ENCODE data around the gene CACNA2D2. TPM values are rescaled to one million over a fixed set of nuclear protein-coding genes. Genes with fewer than 3 reads are reported as not detected.

The CACNA2D2 gene
- total and polyA plus RNA-seq, 2 donors (not counting 1 experiment from before 2014, with no cell fraction given) = 0.06 TPM; not detected in 1

DNA sequence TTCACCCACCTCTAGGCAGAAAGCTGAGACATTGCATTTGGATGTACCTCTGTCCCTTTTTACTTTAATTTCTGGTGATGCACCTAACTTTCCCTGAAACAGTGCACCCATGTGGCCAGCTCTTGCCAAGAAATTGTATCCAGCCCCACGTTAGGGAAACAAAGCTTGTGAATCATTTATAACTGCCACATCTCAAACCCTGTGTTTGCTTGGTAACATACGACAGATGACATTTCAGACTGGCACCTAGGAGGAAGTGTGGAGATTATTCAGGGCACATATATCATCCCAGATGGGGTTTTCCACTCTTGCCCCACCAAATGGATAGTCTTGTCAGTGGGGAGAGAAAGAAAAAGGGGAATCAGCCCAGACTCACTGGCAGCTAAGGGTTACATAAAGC is 150.7 kb downstream of the CACNA2D2 start:
- peaks cover 21% of the 10 kb centered on the region for H3K36me3 ChIP-seq (ENCODE audit: control insufficient read depth, insufficient read depth, low read length)

DNA sequence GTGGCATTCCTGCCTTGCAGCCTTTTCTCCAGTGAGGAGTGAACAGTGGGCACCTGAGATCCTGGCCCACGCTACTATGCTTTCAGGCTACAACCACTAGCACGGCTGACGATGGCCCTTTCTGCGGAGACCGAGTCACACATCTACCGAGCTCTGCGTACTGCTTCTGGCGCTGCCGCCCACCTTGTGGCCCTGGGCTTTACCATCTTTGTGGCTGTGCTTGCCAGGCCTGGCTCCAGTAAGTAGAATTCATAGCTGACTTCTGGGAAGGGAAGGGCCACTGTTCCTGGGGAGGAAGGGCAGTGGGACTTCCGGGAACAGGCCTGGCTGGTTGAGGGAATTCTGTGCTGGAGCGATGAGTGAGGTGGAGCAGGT is 152.1 kb downstream of the CACNA2D2 start:
- DNase-seq (ENCODE audit: low read depth in 2 of 2) = no peak
- Histone ChIP-seq H4K20me1 (ENCODE audit: control insufficient read depth, extremely low read depth, insufficient read depth, low read length) (no peaks in the 10 kb centered on the region), H3K9me3 (ENCODE audit: control insufficient read depth, insufficient read depth, low read depth, low read length) (no peaks in the 10 kb centered on the region), H3K4me3 (replicated peaks in 1 of 4; ENCODE audit: control extremely low read depth in 1 of 4, insufficient read depth in 1 of 4, low read depth in 3 of 4, low read length in 4 of 4) (peak overlapping the region; percentile 72 to 87 (median 74)), H3K4me1 (ENCODE audit: control insufficient read depth, extremely low read depth, insufficient read depth, low read length) (peaks cover 12% of the 10 kb centered on the region), H3K27ac (ENCODE audit: insufficient read depth, low read length) (peak overlapping the region; percentile 75), H3K79me2 (ENCODE audit: control insufficient read depth, insufficient read depth, low read length) (peaks cover 30% of the 10 kb centered on the region), H3K36me3 (ENCODE audit: control insufficient read depth, insufficient read depth, low read length) (peaks cover 19% of the 10 kb centered on the region), H3K9ac (ENCODE audit: insufficient read depth, low read length) (no peak overlapping the region), H2AFZ (ENCODE audit: low read length) (peak overlapping the region; percentile 40), H3K27me3 (ENCODE audit: control insufficient read depth, insufficient read depth, low read length) (no peaks in the 10 kb centered on the region), H3K4me2 (ENCODE audit: extremely low read depth, insufficient read depth, low read length) (peak overlapping the region; percentile 95)
- TF ChIP-seq, protein P1, sequence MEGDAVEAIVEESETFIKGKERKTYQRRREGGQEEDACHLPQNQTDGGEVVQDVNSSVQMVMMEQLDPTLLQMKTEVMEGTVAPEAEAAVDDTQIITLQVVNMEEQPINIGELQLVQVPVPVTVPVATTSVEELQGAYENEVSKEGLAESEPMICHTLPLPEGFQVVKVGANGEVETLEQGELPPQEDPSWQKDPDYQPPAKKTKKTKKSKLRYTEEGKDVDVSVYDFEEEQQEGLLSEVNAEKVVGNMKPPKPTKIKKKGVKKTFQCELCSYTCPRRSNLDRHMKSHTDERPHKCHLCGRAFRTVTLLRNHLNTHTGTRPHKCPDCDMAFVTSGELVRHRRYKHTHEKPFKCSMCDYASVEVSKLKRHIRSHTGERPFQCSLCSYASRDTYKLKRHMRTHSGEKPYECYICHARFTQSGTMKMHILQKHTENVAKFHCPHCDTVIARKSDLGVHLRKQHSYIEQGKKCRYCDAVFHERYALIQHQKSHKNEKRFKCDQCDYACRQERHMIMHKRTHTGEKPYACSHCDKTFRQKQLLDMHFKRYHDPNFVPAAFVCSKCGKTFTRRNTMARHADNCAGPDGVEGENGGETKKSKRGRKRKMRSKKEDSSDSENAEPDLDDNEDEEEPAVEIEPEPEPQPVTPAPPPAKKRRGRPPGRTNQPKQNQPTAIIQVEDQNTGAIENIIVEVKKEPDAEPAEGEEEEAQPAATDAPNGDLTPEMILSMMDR (conservative IDR thresholded peaks at IDR 0.05 in 1 of 2, IDR thresholded peaks at IDR 0.05 in 1 of 2; ENCODE audit: low read depth in 1 of 2, low read length in 2 of 2) = no peak
- no peak for TF ChIP-seq EZH2 (IDR thresholded peaks at IDR 0.05; ENCODE audit: low read length, missing control alignments)

More for the DNA sequence above, 150.7 kb downstream of the CACNA2D2 start:
- no peak overlapping the region for H2AFZ ChIP-seq (ENCODE audit: low read length)
- no peaks in the 10 kb centered on the region for H3K9me3 ChIP-seq (ENCODE audit: control insufficient read depth, insufficient read depth, low read depth, low read length)
- H4K20me1 ChIP-seq (ENCODE audit: control insufficient read depth, extremely low read depth, insufficient read depth, low read length) = no peaks in the 10 kb centered on the region
- no peak overlapping the region for H3K4me3 ChIP-seq (replicated peaks in 1 of 4; ENCODE audit: control extremely low read depth in 1 of 4, insufficient read depth in 1 of 4, low read depth in 3 of 4, low read length in 4 of 4)
- H3K4me1 ChIP-seq (ENCODE audit: control insufficient read depth, extremely low read depth, insufficient read depth, low read length) = peaks cover 17% of the 10 kb centered on the region
- no peak overlapping the region for H3K27ac ChIP-seq (ENCODE audit: insufficient read depth, low read length)
- DNase-seq (ENCODE audit: low read depth in 2 of 2) = no peak
- no peak overlapping the region for H3K4me2 ChIP-seq (ENCODE audit: extremely low read depth, insufficient read depth, low read length)
- H3K9ac ChIP-seq (ENCODE audit: insufficient read depth, low read length) = no peak overlapping the region
- peaks cover 44% of the 10 kb centered on the region for H3K79me2 ChIP-seq (ENCODE audit: control insufficient read depth, insufficient read depth, low read length)
- H3K27me3 ChIP-seq (ENCODE audit: control insufficient read depth, insufficient read depth, low read length) = no peaks in the 10 kb centered on the region
- TF ChIP-seq, protein P1 (conservative IDR thresholded peaks at IDR 0.05 in 1 of 2, IDR thresholded peaks at IDR 0.05 in 1 of 2; ENCODE audit: low read depth in 1 of 2, low read length in 2 of 2) = peak in 1 of 2 donors; percentile 25
- no peak for TF ChIP-seq EZH2 (IDR thresholded peaks at IDR 0.05; ENCODE audit: low read length, missing control alignments)

DNA sequence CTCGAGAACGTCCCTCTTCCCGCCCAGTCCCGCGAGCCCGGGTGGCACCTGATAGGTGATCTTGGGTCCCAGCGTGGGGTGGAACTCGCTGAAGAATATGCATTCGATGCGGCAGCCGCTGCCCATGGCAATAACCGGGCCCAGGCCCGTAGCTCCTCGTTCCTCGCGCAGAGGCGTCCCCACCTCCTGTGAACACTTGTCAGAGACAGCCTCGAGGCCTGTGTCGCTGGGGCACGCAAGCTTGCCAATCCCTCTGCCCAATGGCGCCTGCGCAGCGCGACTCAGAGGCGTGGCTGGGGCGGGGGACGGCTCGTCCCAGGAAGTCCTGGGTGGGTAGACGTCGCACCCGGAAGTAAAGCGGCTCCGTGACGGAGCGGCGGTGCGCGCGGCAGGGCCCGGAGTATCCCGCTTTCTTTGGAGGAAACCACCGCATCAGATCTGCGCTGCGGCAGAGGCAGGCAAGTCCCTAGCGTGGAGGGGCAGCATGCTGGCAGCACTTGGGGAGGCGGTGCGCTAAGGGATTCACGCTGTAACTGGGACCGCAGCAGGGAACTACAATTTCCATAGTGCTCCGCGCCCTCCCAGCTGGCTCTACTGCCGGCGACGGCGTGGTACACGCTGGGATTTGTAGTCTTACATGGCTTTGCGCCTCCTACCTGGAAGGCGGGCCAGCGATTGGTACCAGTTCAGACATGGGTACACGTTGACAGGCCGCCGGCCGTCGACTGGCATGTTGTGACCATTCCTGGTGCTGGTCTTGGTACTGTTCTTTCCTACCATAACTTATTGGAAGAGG is 152.7 kb downstream of the CACNA2D2 start, which contains the start of the genes CYB561D2 and NPRL2:
Gene CYB561D2 (plus strand): TSS at position 336 of the 796 bp plus-strand sequence. CDS start 572 bp downstream, outside the sequence.
Gene NPRL2 (minus strand): TSS at position 249 of the 796 bp plus-strand sequence. CDS start 123 bp downstream, at position 126.
- Histone ChIP-seq H3K79me2 (ENCODE audit: control insufficient read depth, insufficient read depth, low read length) (peaks cover 24% of the 10 kb centered on the region), H3K27ac (ENCODE audit: insufficient read depth, low read length) (peak within 1 kb of the TSS; percentile 75)

More for the DNA sequence above, 152.7 kb downstream of the CACNA2D2 start, which contains the start of the genes CYB561D2 and NPRL2:
- Histone ChIP-seq H3K27me3 (ENCODE audit: control insufficient read depth, insufficient read depth, low read length) (no peaks in the 10 kb centered on the region), H3K9ac (ENCODE audit: insufficient read depth, low read length) (peak within 1 kb of the TSS; percentile 61), H3K9me3 (ENCODE audit: control insufficient read depth, insufficient read depth, low read depth, low read length) (no peaks in the 10 kb centered on the region), H3K4me2 (ENCODE audit: extremely low read depth, insufficient read depth, low read length) (peak within 1 kb of the TSS; percentile 95), H3K4me3 (replicated peaks in 1 of 4; ENCODE audit: control extremely low read depth in 1 of 4, insufficient read depth in 1 of 4, low read depth in 3 of 4, low read length in 4 of 4) (peak within 1 kb of the TSS; percentile 72 to 87 (median 74)), H4K20me1 (ENCODE audit: control insufficient read depth, extremely low read depth, insufficient read depth, low read length) (no peaks in the 10 kb centered on the region), H3K36me3 (ENCODE audit: control insufficient read depth, insufficient read depth, low read length) (peaks cover 19% of the 10 kb centered on the region), H2AFZ (ENCODE audit: low read length) (peak within 1 kb of the TSS; percentile 80), H3K4me1 (ENCODE audit: control insufficient read depth, extremely low read depth, insufficient read depth, low read length) (peaks cover 10% of the 10 kb centered on the region)
- DNase-seq (ENCODE audit: low read depth in 2 of 2) = peak; percentile 90 to 92
- TF ChIP-seq, protein P1 (conservative IDR thresholded peaks at IDR 0.05 in 1 of 2, IDR thresholded peaks at IDR 0.05 in 1 of 2; ENCODE audit: low read depth in 1 of 2, low read length in 2 of 2) = no peak
- TF ChIP-seq EZH2 (IDR thresholded peaks at IDR 0.05; ENCODE audit: low read length, missing control alignments) = no peak

Data from fibroblast of lung (primary cell).